WERI-Rb-1 (cell line): Measurements from ENCODE around the gene SHH.

Experiments
- DNase-seq: peaks from one replicate; pipeline ENCODE4 v3.0.0-alpha.2; 2020
- H3K27ac ChIP-seq: fragments of 250-450 bp; sonication (Bioruptor Pico); 2 replicates; pipeline ENCODE4 v1.5.1; 2020; ENCODE audit warnings: mild to moderate bottlenecking, moderate library complexity
- H3K27me3 ChIP-seq: fragments of 250-450 bp; sonication (Bioruptor Pico); 2 replicates; pipeline ENCODE4 v1.5.1; 2021; ENCODE audit warnings: mild to moderate bottlenecking, low read depth, moderate library complexity; ENCODE audit not compliant: insufficient read depth, severe bottlenecking
- H3K36me3 ChIP-seq: fragments of 250-450 bp; sonication (Bioruptor Pico); 2 replicates; pipeline ENCODE4 v1.5.1; 2020; ENCODE audit warnings: mild to moderate bottlenecking, moderate library complexity
- H3K4me3 ChIP-seq: 2 replicates; pipeline ENCODE4 v1.5.1; 2011; ENCODE audit warnings: low read depth, mild to moderate bottlenecking, control low read depth, low read length
- H3K9me3 ChIP-seq: fragments of 250-450 bp; sonication (Bioruptor Pico); 2 replicates; pipeline ENCODE4 v1.5.1; 2021; ENCODE audit warnings: mild to moderate bottlenecking, moderate library complexity; ENCODE audit not compliant: severe bottlenecking
- TF ChIP-seq, protein P1 (sequence below): IDR thresholded peaks from 2 replicates; pipeline ENCODE4 v1.5.1; 2011; ENCODE audit warnings: low read depth, mild to moderate bottlenecking, control low read depth, inconsistent platforms, low read length

Gene SHH

DNA sequence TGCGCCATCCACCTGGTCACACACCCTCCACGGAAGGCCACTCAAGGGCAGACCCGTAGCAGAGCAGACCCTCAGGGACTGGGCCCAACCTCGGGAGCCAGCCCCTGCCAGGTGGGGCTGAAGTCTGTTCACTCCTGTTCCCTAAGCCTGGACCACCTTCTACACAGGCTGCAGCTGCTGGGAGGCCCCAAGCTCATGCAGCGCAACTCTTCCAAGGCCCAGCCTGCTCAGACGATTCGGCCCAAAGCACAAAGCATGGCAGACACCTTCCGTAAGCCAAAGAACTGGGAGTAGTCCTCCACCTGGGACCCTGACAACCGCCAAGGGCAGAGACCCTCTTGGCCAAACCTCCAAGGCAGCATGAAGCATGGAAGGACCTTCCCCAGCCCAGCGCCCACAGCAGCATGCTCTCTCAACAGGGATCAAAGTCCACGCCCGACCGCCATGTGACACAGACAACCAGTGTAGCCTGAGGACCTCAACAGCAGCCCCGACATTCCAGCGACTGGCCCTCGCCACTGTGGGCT, 11.5 kb downstream of the SHH start:
- Histone ChIP-seq H3K27me3 (peaks cover 92% of the 10 kb centered on the region), H3K27ac (no peak overlapping the region), H3K36me3 (no peaks in the 10 kb centered on the region), H3K9me3 (no peaks in the 10 kb centered on the region), H3K4me3 (no peak overlapping the region)
- TF ChIP-seq, protein P1, sequence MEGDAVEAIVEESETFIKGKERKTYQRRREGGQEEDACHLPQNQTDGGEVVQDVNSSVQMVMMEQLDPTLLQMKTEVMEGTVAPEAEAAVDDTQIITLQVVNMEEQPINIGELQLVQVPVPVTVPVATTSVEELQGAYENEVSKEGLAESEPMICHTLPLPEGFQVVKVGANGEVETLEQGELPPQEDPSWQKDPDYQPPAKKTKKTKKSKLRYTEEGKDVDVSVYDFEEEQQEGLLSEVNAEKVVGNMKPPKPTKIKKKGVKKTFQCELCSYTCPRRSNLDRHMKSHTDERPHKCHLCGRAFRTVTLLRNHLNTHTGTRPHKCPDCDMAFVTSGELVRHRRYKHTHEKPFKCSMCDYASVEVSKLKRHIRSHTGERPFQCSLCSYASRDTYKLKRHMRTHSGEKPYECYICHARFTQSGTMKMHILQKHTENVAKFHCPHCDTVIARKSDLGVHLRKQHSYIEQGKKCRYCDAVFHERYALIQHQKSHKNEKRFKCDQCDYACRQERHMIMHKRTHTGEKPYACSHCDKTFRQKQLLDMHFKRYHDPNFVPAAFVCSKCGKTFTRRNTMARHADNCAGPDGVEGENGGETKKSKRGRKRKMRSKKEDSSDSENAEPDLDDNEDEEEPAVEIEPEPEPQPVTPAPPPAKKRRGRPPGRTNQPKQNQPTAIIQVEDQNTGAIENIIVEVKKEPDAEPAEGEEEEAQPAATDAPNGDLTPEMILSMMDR, result no peak
- no peak for DNase-seq

DNA sequence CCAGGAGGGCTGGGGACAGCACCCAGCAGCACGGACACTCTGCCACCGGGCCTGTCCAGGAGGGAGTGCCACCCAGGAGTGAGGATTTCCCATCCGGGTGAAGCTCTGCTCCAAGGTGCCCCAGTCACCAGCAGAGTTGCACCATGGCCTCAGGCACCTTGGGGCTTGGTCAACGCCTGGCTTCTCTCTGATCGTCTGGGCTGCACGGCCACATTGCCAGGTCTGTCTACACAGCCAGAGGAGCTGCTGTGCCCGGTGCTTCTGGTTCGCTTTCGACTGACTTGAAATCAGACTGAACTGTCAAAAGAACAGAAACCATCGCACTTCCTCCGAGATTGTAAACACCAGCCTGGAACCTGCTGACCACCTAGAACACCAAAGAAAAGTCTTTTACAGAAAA, 12.0 kb downstream of the SHH start:
- Histone ChIP-seq H3K36me3 (no peaks in the 10 kb centered on the region), H3K4me3 (no peak overlapping the region), H3K9me3 (no peaks in the 10 kb centered on the region), H3K27me3 (peaks cover 92% of the 10 kb centered on the region), H3K27ac (no peak overlapping the region)
- TF ChIP-seq, protein P1, result no peak
- DNase-seq, result no peak

DNA sequence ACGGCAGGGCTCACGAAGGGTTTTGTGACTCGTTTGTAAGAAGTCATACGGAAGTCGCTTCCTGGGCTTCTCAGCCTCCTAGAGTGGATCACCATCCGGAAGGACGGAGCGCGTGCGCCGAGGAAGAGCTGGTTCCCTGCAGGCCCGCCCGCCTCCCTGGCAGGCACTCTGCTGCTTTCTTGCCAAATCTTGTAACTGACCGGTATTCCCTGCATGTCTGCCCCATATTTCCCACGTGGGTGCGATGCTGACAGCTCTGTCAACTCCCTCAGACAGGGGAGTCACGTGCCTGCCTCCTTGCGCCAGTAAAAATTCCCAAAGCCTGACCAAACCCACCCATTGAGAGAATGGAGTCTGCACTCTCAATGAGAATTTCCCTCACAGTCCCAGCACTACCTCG, 12.7 kb downstream of the SHH start:
- TF ChIP-seq, protein P1, result no peak
- H3K27me3 ChIP-seq, result peaks cover 88% of the 10 kb centered on the region
- no peaks in the 10 kb centered on the region for H3K36me3 ChIP-seq
- no peak overlapping the region for H3K27ac ChIP-seq
- no peak for DNase-seq
- H3K4me3 ChIP-seq, result no peak overlapping the region
- no peaks in the 10 kb centered on the region for H3K9me3 ChIP-seq

- no peak for DNase-seq
- no peak overlapping the region for H3K4me3 ChIP-seq
- TF ChIP-seq, protein P1, result no peak
- H3K27me3 ChIP-seq, result peaks cover 82% of the 10 kb centered on the region
- no peak overlapping the region for H3K27ac ChIP-seq
- H3K9me3 ChIP-seq, result no peaks in the 10 kb centered on the region
- no peaks in the 10 kb centered on the region for H3K36me3 ChIP-seq
These were observed 13.4 kb downstream of the SHH start for GRCh38 chr7:155798673-155799439.

DNA sequence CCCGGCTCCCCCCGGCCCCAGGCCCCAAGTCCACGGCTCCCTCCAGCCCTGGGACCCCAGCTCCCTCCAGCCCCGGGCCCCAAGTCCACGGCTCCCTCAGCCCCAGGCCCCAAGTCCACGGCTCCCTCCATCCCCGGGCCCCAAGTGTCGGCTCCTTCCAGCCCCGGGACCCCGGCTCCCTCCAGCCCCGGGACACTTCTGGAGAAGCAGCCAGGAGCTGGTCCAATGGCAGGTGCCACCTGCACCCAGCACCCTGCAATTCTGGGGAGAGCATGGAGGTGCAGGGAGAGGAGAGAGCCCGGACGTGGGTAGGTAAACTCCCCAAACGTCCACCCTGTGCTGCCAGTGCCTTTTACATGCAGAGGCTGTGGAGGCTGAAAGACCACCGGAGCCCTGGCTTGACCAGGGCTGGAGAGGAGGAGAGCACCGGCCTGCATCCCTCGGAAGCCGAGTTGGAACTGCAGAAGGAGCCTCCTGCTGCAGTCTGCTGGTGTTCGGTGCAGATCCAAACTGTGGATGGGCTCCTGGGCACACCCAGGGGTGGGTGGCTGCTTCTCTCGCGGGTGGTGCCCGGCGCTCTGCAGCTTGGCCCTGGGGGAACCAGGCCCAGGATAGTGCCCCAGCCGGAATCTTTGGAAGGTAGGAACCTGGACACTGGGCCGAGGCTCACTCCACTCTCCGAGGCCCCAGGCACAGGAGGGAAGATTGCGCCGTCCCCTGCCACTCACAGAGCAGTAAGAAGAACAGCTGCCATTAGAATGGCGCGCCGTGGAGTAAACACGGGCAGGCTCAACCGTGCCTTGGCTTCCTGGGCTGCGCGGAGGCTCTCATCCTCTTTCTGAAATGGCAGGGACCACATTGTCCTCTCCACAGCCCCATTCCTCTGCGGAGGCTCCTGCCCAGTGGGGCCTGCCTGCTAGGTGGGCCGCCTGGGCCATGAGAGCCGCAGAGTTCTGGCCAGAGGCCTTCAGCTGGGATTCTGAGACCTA, 14.7 kb downstream of the SHH start:
- H3K27ac ChIP-seq, result no peak overlapping the region
- H3K9me3 ChIP-seq, result peaks cover 6% of the 10 kb centered on the region
- TF ChIP-seq, protein P1, result no peak
- no peaks in the 10 kb centered on the region for H3K36me3 ChIP-seq
- DNase-seq, result no peak
- H3K4me3 ChIP-seq, result no peak overlapping the region
- peaks cover 73% of the 10 kb centered on the region for H3K27me3 ChIP-seq
